HG03139 (cell line): ENCODE data around the gene PTGDS.

Experiments
- ATAC-seq: cut with Tn5 transposase; IDR thresholded peaks from one replicate; pipeline ENCODE4 v1.9.1; 2021; ENCODE audit not compliant: unreplicated experiment

Gene PTGDS

GRCh38 chr9:136957461-136957860, 19.8 kb upstream of the PTGDS start:
- no peak for ATAC-seq

GRCh38 chr9:136957901-136958300, 19.4 kb upstream of the PTGDS start:
- no peak for ATAC-seq

DNA sequence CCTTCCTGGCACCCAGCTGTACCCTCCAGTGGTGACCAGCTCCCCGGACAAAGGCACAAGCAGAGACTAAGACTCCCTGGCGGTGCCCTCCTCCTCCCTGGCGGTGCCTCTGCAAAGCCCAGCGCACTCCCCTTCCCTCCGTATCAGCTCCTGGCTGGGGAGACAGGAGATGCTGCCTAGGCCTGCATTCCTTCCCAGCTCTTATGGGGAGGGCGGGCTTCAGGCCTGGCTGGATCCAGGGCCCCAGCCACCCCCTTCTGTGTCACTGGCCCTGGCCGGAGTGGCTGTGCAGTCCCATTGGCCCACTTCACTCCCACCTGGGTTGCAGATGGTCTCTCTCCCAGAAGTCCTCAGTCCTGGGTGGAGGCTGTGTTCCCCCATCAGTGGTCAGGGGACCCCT, 18.8 kb upstream of the PTGDS start:
- no peak for ATAC-seq

GRCh38 chr9:136958898-136959850, 18.1 kb upstream of the PTGDS start:
- ATAC-seq, result no peak

DNA sequence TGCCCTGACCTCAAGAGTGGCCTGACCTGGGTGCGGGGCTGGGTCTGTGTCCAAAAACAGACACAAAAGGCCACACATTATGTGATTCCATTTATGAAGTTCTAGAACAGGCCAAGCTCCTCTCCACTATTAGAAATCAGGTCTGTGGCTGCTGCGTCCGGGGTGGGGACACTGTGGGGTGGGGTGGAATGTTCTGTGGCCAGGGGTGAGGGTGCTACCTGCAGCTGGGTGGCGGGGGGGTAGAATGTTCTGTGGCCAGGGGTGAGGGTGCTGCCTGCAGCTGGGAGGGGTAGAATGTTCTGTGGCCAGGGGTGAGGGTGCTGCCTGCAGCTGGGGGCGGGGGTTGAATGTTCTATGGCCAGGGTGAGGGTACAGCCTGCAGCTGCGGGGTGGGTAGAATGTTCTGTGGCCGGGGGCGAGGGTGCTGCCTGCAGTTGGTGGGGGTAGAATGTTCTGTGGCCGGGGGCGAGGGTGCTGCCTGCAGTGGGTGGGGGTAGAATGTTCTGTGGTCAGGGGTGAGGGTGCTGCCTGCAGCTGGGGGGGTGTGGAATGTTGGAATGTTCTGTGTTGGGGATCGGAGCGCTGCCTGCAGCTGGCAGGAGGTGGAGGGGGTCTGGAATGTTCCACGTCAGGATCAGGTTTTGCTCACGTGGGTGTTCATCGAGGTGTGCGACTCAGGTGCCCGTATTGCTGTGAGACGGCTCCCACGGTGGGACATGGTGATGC, 16.9 kb upstream of the PTGDS start:
- no peak for ATAC-seq

DNA sequence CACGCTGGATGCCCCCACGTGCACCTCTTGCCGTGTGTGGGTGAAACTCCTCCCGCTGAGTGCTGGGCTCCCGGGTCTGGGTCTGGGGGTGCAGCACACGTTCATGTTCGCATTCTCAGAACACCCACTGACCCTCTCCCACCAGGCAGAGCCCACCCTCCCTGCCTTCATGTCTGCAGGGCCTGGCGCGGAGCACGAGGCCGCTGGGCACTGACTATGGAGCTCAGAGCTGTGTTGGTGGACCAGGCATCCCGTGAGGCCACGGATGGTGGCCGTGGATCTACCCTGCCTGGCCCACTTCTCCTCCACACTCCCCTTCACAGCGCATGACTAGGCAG, 16.4 kb upstream of the PTGDS start:
- no peak for ATAC-seq

GRCh38 chr9:136961279-136962065, 15.8 kb upstream of the PTGDS start:
- ATAC-seq, result no peak

GRCh38 chr9:136962163-136962562, 15.1 kb upstream of the PTGDS start:
- no peak for ATAC-seq

- ATAC-seq, result no peak
Observed at GRCh38 chr9:136962701-136963248, 14.5 kb upstream of the PTGDS start.

DNA sequence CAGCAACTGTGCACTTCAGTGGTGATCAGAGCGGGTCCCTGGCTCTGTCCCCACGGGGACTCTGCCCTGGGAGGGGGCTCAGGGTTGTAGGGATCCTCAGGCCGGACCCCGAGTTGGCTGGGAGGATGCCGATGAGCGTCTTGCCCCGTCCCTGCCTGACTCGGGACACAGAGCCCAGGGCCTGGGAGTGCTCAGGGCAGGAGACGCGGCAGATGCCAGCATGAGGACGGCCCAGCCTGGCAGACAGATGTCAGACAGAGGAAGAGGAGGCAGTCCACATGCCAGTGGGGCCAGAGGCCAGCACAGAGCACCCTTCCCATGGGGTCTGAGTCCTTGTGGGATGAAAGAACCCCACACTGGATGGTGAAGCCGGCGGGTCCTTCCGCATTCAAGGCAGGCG, 14.0 kb upstream of the PTGDS start:
- no peak for ATAC-seq

DNA sequence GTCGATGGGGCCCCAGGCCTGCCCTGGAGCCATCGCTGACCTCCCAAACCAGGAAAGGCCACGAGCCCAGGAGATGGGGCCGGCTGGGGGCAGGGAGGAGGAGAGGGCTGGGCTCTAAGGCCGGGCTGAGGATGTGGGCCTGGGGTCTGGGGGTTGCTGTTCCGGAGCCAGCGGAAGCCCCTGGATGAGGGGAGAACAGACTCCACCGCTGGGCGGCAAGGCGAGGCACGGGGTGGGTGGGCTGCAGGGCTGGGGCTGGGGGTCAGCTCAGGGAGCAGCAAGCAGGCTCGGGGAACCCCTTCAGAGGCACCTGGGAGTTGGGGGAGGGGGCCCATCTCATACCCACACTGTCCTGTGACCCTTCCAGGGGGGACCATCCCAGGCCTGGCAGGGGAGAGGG, 13.6 kb upstream of the PTGDS start:
- ATAC-seq, result no peak

GRCh38 chr9:136964171-136964689, 13.1 kb upstream of the PTGDS start:
- no peak for ATAC-seq

GRCh38 chr9:136964833-136965422, 12.4 kb upstream of the PTGDS start:
- no peak for ATAC-seq

DNA sequence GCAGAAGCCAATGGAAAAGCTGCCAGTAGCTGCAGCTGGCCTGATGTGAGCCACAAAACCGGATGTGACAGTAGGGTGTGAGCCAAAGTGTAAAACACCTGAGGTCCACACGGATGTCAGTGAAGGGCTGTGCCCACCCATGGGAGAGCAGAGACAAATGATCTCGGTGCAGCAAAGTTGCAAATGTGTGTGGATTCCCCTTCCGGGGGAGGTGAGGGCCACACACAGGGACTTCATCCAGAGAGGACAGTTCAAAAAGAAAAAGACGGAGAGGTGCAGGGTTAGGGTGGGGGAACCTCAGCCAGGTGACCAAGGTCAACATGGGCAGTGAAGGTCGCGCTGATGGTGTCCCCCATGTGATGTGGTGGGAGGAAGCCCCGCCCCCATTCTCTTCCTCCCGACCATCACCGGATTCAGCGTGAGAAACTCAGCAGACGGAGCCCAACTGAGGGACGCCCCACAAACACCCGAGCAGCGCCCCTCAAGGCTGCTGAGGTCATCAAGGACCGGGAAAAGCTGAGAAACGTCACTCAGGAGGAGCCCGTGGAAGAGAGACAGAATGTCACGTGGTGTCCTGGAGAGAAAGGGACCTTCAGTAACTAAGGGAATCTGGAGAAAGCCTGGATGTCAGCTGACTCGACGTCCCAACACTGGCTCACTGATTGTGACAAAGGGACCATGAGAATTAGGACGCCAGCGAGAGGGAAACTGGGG, 11.4 kb upstream of the PTGDS start:
- ATAC-seq, result no peak

GRCh38 chr9:136968333-136969127, 8.8 kb upstream of the PTGDS start:
- ATAC-seq, result no peak

DNA sequence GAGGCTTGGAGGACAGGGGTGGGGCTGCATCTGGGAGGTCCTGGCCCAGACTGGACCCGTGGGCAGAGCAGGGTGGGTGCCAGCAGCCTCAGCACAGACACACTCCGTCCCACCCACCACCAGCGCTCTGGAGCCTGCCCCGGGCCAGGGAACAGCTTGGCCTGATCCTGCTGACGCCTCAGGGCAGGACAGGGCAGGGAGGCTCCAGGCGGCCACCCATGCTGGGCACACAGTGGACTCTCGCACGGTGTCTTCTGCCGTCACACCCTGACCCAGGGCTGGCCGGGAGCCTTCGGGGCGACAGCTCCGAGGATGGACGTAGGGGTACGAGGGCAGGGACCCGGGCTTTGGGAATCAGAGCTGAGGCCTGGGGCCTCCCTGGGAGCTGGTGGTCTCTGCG, 8.2 kb upstream of the PTGDS start:
- no peak for ATAC-seq

DNA sequence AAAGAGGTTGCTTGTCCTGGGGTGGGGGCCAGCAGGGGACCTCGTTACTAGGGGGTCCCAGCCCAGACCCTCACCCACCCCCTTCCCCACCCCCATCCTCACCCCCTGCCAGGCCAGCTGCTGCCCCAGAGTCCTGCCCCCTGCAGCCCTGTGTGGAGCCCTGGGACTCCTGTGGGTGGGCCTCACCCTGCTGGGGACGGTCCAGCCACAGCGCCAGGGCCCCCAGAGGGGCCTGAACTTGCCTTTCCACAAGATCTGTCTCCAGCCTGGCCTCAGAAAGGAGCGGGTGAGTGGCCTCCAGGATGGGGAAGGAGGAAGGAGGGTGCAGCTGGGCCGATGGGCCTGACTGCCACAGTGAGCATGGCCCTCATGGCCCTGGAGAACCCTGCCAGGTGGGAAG, 7.5 kb upstream of the PTGDS start:
- ATAC-seq, result no peak

- no peak for ATAC-seq
Observed at GRCh38 chr9:136970361-136970760, 6.9 kb upstream of the PTGDS start.

- no peak for ATAC-seq
Observed at GRCh38 chr9:136971746-136972145, 5.6 kb upstream of the PTGDS start.
